GM13977 (cell line): ENCODE data around the gene PLEKHG4B.
"Not testable (repeated sequence)": the region's sequence is repeated elsewhere in the genome, so short reads cannot be mapped to it uniquely, and the experiment has no call there.

Source experiments
- DNase-seq: peaks from one replicate; pipeline ENCODE4 v3.0.0; 2012; ENCODE audit warnings: low spot score
- in situ Hi-C: fragments of 300-500 bp; cut with MboI; formaldehyde crosslinking; loops from one replicate; pipeline ENCODE4 v1.12.0; 2022; ENCODE audit warnings: low sequenced_read_pairs, low pct_unique_long_range_greater_than_20kb, mixed read lengths, inconsistent platforms; ENCODE audit not compliant: unreplicated experiment
- TF ChIP-seq, protein P1 (sequence below): IDR thresholded peaks from 2 replicates; pipeline ENCODE4 v1.5.1; 2012; ENCODE audit warnings: mild to moderate bottlenecking, control low read depth; ENCODE audit not compliant: insufficient read depth; ENCODE audit errors: extremely low read depth, missing control alignments

The PLEKHG4B gene

DNA sequence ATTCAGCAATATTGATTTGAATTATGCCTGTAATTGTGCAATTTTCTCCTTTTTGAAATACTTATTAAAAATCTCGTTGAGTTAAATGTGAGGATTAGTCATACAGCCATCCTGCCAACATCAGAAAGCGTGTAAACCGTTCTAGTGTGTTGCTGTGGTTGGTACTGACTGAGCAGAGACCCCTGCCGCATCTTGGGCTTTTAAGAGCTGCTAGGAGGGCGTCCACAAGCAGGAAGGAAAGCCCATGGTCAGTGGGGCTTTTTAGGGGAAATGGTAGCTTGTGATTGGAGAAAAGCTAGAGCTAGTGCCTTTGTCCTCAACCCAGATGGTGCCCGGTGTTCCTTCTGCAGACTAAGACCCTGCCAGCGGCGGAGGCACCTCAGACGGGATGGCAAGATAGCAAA, 127.5 kb downstream of the PLEKHG4B start:
- TF ChIP-seq, protein P1, sequence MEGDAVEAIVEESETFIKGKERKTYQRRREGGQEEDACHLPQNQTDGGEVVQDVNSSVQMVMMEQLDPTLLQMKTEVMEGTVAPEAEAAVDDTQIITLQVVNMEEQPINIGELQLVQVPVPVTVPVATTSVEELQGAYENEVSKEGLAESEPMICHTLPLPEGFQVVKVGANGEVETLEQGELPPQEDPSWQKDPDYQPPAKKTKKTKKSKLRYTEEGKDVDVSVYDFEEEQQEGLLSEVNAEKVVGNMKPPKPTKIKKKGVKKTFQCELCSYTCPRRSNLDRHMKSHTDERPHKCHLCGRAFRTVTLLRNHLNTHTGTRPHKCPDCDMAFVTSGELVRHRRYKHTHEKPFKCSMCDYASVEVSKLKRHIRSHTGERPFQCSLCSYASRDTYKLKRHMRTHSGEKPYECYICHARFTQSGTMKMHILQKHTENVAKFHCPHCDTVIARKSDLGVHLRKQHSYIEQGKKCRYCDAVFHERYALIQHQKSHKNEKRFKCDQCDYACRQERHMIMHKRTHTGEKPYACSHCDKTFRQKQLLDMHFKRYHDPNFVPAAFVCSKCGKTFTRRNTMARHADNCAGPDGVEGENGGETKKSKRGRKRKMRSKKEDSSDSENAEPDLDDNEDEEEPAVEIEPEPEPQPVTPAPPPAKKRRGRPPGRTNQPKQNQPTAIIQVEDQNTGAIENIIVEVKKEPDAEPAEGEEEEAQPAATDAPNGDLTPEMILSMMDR: no peak
- in situ Hi-C loops: no loop called here
- no peak for DNase-seq

DNA sequence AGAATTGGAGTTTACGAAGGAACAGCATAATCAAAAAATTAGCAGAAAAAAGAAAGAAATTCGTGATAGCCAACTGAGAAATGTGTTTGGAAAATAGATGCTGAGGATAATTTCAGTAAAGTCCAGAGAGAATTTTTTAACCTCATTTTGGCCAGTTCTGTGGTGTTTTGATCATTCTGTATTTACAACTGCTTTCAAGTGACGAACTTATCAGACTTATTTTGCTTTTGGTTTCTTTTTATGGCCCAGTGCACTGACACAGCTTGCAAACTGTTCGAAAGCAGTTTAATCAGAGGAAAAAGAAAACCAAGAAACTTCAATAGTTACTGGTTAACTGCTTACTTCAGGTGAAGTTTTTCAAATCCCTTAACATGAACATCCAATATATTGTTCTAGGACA, 128.0 kb downstream of the PLEKHG4B start:
- in situ Hi-C loops: no loop called here
- DNase-seq: peak; percentile 42
- TF ChIP-seq, protein P1: no peak

DNA sequence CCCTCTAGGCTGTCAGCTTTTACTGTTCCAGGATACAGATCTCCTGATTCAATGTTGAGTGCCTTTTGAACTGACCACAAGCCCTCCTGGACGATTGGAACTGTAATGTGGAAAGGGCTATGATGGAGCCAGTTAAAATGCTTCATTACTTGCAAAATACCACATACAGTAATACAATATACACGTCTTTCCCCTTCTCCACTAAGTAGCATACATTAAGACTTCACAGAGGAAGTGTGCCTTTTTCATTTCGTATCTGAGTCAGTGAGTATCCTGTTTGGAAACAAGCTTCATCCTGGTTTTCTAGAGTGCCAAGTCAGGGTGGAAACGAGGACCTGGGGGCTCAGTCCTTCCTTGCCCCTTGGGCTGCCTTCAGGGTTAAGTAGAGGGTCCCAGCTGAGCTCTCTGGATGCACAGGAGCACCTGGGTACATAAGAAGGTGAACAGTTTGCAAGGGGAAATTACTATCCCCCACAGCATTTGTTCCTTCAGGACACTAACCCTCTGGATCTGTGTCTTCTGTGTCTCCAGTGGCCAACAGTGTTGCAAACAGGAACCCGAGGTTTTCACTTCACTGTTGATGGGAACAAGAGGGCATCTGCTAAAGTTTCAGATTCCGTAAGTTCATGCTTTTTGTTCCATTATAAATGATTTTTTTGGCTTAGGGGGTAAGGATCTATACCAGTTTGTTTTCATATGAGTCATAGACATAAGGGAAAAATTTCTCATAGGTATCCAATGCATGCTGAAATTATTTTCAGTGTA, 131.2 kb downstream of the PLEKHG4B start:
- DNase-seq, in situ Hi-C loops: not testable (repeated sequence)

DNA sequence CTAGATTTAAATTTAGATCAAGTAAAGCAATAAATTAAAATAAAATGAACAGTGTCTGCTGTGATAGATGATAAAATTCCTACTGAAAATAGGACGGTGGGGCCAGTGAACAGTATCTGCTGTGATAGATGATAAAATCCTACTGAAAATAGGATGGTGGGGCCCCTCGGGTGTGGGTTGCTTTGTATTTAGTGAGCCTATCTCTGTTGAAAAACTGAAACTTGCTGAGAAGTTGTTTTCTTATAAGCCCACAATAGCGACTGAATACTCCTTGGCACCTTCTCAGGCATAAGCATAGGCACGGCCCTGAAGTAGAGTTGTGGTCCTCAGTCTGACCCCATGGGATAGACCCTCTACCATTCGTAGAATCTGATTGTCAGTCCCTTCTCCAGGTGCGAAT, 131.8 kb downstream of the PLEKHG4B start:
- in situ Hi-C loops: no loop called here
- TF ChIP-seq, protein P1: no peak
- no peak for DNase-seq

DNA sequence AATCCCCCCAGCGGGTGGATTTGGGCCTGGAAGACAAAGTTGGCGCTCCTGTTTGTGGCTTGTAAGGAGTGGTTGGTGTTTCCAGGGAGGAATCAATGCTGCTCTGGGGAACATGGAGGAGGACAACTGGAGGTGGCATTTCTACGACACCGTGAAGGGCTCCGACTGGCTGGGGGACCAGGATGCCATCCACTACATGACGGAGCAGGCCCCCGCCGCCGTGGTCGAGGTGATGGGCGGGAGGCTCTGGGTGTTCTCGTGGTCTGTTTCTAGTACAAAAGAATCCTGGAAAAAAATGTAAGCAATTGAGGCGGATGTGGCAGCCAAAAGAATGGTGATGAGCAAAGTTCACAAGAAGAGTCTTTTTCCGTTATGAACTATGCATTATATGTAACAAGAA, 133.4 kb downstream of the PLEKHG4B start:
- in situ Hi-C loops: no loop called here
- TF ChIP-seq, protein P1: no peak
- no peak for DNase-seq

DNA sequence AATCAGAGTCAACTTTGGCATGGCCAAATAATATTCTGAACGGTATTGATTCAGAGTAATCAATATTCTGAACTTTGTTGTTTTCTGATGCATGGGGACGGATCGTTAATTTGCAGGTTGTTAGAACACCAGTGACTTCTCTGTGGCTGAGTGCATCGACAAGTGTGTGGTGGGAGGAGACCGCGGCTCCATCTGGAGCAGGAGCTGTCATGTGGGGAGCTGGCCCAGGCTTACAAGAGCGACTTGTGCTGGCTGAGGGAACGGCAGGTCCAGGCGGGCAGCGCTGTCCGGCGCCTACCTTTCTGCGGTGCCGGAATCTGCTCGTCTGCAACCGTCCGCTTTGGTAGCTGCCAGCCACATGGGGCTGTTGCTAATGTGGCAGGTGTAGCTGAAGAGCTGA, 135.4 kb downstream of the PLEKHG4B start:
- in situ Hi-C loops, DNase-seq: not testable (repeated sequence)

DNA sequence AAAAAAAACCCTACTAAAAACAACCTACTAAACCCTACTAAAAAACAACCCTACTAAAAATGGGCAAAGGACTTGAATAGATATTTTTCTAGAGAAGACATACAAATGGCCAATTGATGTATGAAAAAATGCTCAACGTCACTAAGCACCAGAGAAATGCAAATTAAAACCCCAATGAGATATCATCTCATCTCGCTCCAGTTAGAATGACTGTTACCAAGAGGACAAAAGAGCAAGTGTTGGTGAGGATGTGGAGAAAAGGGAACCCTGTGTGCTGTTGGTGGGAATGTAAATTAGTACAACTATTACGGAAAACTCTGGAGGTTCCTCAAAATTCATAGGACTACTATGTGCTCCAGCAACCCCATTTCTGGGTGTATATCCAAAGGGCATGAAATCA, 136.9 kb downstream of the PLEKHG4B start:
- in situ Hi-C loops: no loop called here
- TF ChIP-seq, protein P1: no peak
- DNase-seq: no peak

DNA sequence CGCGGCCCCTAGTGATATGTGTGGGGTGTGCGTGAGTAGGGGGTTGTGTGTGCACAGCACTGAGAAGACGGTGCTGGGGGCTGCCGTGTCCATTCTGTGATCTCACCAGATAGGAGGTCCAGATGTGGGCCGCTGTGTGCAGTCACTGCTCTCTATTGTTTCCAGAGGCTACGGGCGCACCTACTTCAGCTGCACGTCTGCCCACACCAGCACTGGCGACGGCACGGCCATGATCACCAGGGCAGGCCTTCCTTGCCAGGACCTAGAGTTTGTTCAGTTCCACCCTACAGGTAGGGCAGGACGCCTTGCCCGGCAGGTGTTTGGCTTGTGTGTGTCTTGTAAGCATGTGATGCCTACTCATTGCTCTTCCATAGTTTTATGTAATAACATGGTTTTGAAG, 138.7 kb downstream of the PLEKHG4B start:
- TF ChIP-seq, protein P1: no peak
- DNase-seq: no peak
- in situ Hi-C loops: no loop called here
